CD14-positive monocyte (primary cell): ENCODE results near the gene VPS8. TPM values are rescaled to one million over a fixed set of nuclear protein-coding genes. Genes with fewer than 3 reads are reported as not detected.

Experiments
- DNase-seq, 3 donors: peaks; one replicate each; pipeline ENCODE4 v3.0.0-alpha.2; 2011 to 2022
- H2AFZ ChIP-seq: 2 replicates; pipeline ENCODE4 v1.6.0; 2012; ENCODE audit warnings: mild to moderate bottlenecking, low read depth, low read length, inconsistent platforms; ENCODE audit not compliant: insufficient read depth, poor library complexity, severe bottlenecking
- H3K27ac ChIP-seq, 2 donors: 1 replicate in 1 of 2; 2 replicates in 1 of 2; pipeline ENCODE4 v1.5.1; 2012 to 2013; ENCODE audit warnings: low read length in 2 of 2, control low read depth in 1 of 2, inconsistent platforms in 1 of 2, low read depth in 1 of 2, mild to moderate bottlenecking in 1 of 2
- H3K27me3 ChIP-seq, 2 donors: one replicate each; pipeline versions ENCODE4 v1.6.0 to v1.6.1; 2011 to 2013; ENCODE audit warnings: low read length in 2 of 2; ENCODE audit not compliant: control insufficient read depth in 2 of 2, insufficient read depth in 2 of 2
- H3K36me3 ChIP-seq, 2 donors: replicated peaks in 1 of 2; 1 replicate in 1 of 2; 2 replicates in 1 of 2; pipeline versions ENCODE4 v1.5.1 to v1.6.1; 2012 to 2013; ENCODE audit warnings: low read length in 2 of 2, control low read depth in 1 of 2, inconsistent platforms in 1 of 2, mild to moderate bottlenecking in 1 of 2; ENCODE audit not compliant: insufficient read depth in 2 of 2, control insufficient read depth in 1 of 2
- H3K4me1 ChIP-seq, 2 donors: 1 replicate in 1 of 2; 2 replicates in 1 of 2; pipeline versions ENCODE4 v1.5.1 to v1.6.1; 2012 to 2013; ENCODE audit warnings: low read length in 2 of 2, control low read depth in 1 of 2, inconsistent platforms in 1 of 2, mild to moderate bottlenecking in 1 of 2, moderate library complexity in 1 of 2; ENCODE audit not compliant: insufficient read depth in 2 of 2, control insufficient read depth in 1 of 2
- H3K4me2 ChIP-seq: replicated peaks from 2 replicates; pipeline ENCODE3; 2012; ENCODE audit warnings: low read length, moderate library complexity, mild to moderate bottlenecking; ENCODE audit not compliant: poor library complexity, severe bottlenecking; ENCODE audit errors: extremely low read depth
- H3K4me3 ChIP-seq, 3 experiments: fragments of 200-600 bp in 1 of 3; sonication (generic) in 1 of 3; replicated peaks in 1 of 3; 1 replicate in 2 of 3; 2 replicates in 1 of 3; pipeline ENCODE4 v1.5.1; 2011 to 2013; ENCODE audit warnings: low read length in 3 of 3, mild to moderate bottlenecking in 3 of 3, control low read depth in 2 of 3, low read depth in 2 of 3, inconsistent platforms in 1 of 3, moderate library complexity in 1 of 3
- H3K79me2 ChIP-seq: 2 replicates; pipeline ENCODE4 v1.6.0; 2012; ENCODE audit warnings: mild to moderate bottlenecking, control low read depth, inconsistent platforms, low read length, moderate library complexity; ENCODE audit not compliant: insufficient read depth
- H3K9ac ChIP-seq: 2 replicates; pipeline ENCODE4 v1.6.0; 2017; ENCODE audit warnings: low read length, mild to moderate bottlenecking; ENCODE audit not compliant: insufficient read depth, poor library complexity, severe bottlenecking
- H3K9me3 ChIP-seq, 2 donors: replicated peaks in 1 of 2; 1 replicate in 1 of 2; 2 replicates in 1 of 2; pipeline versions ENCODE4 v1.5.1 to v1.6.1; 2012 to 2013; ENCODE audit warnings: low read length in 2 of 2, control low read depth in 1 of 2; ENCODE audit not compliant: control insufficient read depth in 1 of 2, insufficient read depth in 1 of 2
- H4K20me1 ChIP-seq: 2 replicates; pipeline ENCODE4 v1.6.0; 2012; ENCODE audit warnings: mild to moderate bottlenecking, low read length, control low read depth, moderate library complexity; ENCODE audit not compliant: insufficient read depth
- H3K27ac Mint-ChIP-seq, 7 donors: one replicate each; pipeline ENCODE4 v1.8.0; 2020; ENCODE audit warnings: mild to moderate bottlenecking in 7 of 7, mixed read lengths in 7 of 7, moderate library complexity in 6 of 7, inconsistent platforms in 2 of 7
- H3K27me3 Mint-ChIP-seq, 3 donors: one replicate each; pipeline ENCODE4 v1.8.0; 2021 to 2022; ENCODE audit warnings: low read depth in 3 of 3, mild to moderate bottlenecking in 3 of 3, mixed read lengths in 3 of 3, moderate library complexity in 3 of 3, inconsistent platforms in 1 of 3
- H3K36me3 Mint-ChIP-seq, 2 donors: one replicate each; pipeline ENCODE4 v1.8.0; 2020; ENCODE audit warnings: mixed read lengths in 2 of 2, inconsistent platforms in 1 of 2, mild to moderate bottlenecking in 1 of 2
- H3K4me1 Mint-ChIP-seq: one replicate; pipeline ENCODE4 v1.8.0; 2020; ENCODE audit warnings: mild to moderate bottlenecking, mixed read lengths
- H3K4me3 Mint-ChIP-seq, 2 donors: one replicate each; pipeline ENCODE4 v1.8.0; 2020; ENCODE audit warnings: mild to moderate bottlenecking in 2 of 2, mixed read lengths in 2 of 2, moderate library complexity in 1 of 2
- H3K9me3 Mint-ChIP-seq, 7 donors: one replicate each; pipeline ENCODE4 v1.8.0; 2020 to 2022; ENCODE audit warnings: mixed read lengths in 7 of 7, mild to moderate bottlenecking in 6 of 7, moderate library complexity in 6 of 7, inconsistent platforms in 2 of 7
- WGBS: methylation state at CpG from one replicate; pipeline ENCODE4 v1.1.5; 2013; ENCODE audit warnings: missing lambda C conversion rate; ENCODE audit not compliant: insufficient coverage; 5-methylcytosine and 5-hydroxymethylcytosine counted together
- intact Hi-C, 2 donors: fragments of 100-400 bp; cut with micrococcal nuclease; formaldehyde crosslinking; loops; one replicate each; pipeline versions ENCODE4 v1.15.0 to v1.15.1; 2023
- polyA plus RNA-seq, 3 donors: library from polyadenylated mRNA; depleted of rRNA in 1 of 3; unstranded in 2 of 3; stranded (reverse) in 1 of 3; fragments of 300-500 nt in 2 of 3; fragments of >200 nt in 1 of 3; fragmentation: Illumina TruSeq in 2 of 3; gene quantifications; 1 replicate in 2 of 3; 2 replicates in 1 of 3; pipeline ENCODE4 v1.2.3, GENCODE V29; 2012 to 2021
- TF ChIP-seq, protein P1 (sequence below): fragments of 200-600 bp; IDR thresholded peaks from one replicate; pipeline ENCODE4 v1.8.0; 2022; ENCODE audit warnings: antibody characterized with exemption, mild to moderate bottlenecking

Gene VPS8
- polyA plus RNA-seq, 3 donors = 22.0 to 42.3 (median 29.2) TPM

GRCh38 chr3:184796551-184796950, 15.4 kb upstream of the VPS8 start:
- intact Hi-C loops = loop anchor here in 1 of 2 donors (10.0 kb wide), 1 partner anchor 422 kb away; the partner anchor contains the start of gene THPO
- Mint-ChIP-seq H3K9me3 (peaks cover 0 to 7% (median 2%) of the 10 kb centered on the region in 7 donors), H3K4me1 (peaks cover 25% of the 10 kb centered on the region), H3K27ac (peak overlapping the region in 1 of 7 donors; percentile 8), H3K27me3 (peaks cover 3 to 10% (median 9%) of the 10 kb centered on the region in 3 donors), H3K4me3 (peak overlapping the region in 1 of 2 donors; percentile 39), H3K36me3 (no peaks in the 10 kb centered on the region)
- no peak overlapping the region for H3K27ac ChIP-seq
- peaks cover 0 to 3% of the 10 kb centered on the region in 2 donors for H3K9me3 ChIP-seq
- 83% methylated on average over 6 of the region's 8 CpGs for WGBS
- no peaks in the 10 kb centered on the region for H3K36me3 ChIP-seq
- peaks cover 17 to 19% of the 10 kb centered on the region in 2 donors for H3K4me1 ChIP-seq
- H3K4me2 ChIP-seq = peak overlapping the region; percentile 8
- no peaks in the 10 kb centered on the region for H3K27me3 ChIP-seq
- H3K4me3 ChIP-seq = no peak overlapping the region
- no peak overlapping the region for H2AFZ ChIP-seq
- no peaks in the 10 kb centered on the region for H3K79me2 ChIP-seq
- DNase-seq = no peak
- H3K9ac ChIP-seq = no peak overlapping the region
- TF ChIP-seq, protein P1, sequence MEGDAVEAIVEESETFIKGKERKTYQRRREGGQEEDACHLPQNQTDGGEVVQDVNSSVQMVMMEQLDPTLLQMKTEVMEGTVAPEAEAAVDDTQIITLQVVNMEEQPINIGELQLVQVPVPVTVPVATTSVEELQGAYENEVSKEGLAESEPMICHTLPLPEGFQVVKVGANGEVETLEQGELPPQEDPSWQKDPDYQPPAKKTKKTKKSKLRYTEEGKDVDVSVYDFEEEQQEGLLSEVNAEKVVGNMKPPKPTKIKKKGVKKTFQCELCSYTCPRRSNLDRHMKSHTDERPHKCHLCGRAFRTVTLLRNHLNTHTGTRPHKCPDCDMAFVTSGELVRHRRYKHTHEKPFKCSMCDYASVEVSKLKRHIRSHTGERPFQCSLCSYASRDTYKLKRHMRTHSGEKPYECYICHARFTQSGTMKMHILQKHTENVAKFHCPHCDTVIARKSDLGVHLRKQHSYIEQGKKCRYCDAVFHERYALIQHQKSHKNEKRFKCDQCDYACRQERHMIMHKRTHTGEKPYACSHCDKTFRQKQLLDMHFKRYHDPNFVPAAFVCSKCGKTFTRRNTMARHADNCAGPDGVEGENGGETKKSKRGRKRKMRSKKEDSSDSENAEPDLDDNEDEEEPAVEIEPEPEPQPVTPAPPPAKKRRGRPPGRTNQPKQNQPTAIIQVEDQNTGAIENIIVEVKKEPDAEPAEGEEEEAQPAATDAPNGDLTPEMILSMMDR = no peak
- no peaks in the 10 kb centered on the region for H4K20me1 ChIP-seq

DNA sequence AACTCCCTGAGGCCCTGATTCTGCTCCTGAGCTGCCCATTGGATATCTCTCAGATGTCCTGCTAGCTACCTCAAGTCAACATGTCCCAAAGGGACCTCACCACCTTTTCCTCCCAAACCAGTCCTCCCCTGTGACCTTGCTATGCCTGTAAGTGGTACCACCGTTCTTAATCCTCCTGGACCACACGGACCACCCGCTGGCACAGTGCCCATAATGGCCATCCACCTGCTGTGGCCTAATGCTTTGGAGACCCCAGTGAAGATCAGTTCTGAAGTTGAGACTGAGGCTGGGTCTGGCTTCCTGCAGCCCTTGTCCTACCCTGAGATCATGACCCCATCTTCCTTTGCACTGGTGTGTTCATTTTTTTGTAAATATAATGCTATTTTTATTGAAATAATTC, 15.0 kb upstream of the VPS8 start:
- intact Hi-C loops = loop anchor here in 1 of 2 donors (10.0 kb wide), 1 partner anchor 422 kb away; the partner anchor contains the start of gene THPO
- WGBS = 100% methylated on average over 3 of the region's 3 CpGs

More for the DNA sequence above, 15.0 kb upstream of the VPS8 start:
- Histone ChIP-seq H3K4me1 (peaks cover 17 to 19% of the 10 kb centered on the region in 2 donors), H3K9ac (no peak overlapping the region), H2AFZ (no peak overlapping the region), H3K36me3 (no peaks in the 10 kb centered on the region), H4K20me1 (no peaks in the 10 kb centered on the region), H3K9me3 (peaks cover 0 to 3% of the 10 kb centered on the region in 2 donors), H3K4me2 (no peak overlapping the region), H3K27ac (no peak overlapping the region), H3K4me3 (no peak overlapping the region), H3K79me2 (no peaks in the 10 kb centered on the region), H3K27me3 (no peaks in the 10 kb centered on the region)
- Mint-ChIP-seq H3K9me3 (peaks cover 0 to 7% (median 2%) of the 10 kb centered on the region in 7 donors), H3K36me3 (no peaks in the 10 kb centered on the region), H3K4me1 (peaks cover 25% of the 10 kb centered on the region), H3K4me3 (no peak overlapping the region), H3K27ac (no peak overlapping the region), H3K27me3 (peaks cover 3 to 10% (median 7%) of the 10 kb centered on the region in 3 donors)
- TF ChIP-seq, protein P1 = no peak
- no peak for DNase-seq
